ENCODE results near the gene KIAA0232. TPM values are rescaled to one million over a fixed set of nuclear protein-coding genes. Genes with fewer than 3 reads are reported as not detected.

KIAA0232 gene
- total and polyA plus RNA-seq, 9 of the 15 experiments (the other 6 are each of a cell fraction or from before 2014, with no cell fraction given) = 3.5 to 17.4 (median 13.0) TPM

DNA sequence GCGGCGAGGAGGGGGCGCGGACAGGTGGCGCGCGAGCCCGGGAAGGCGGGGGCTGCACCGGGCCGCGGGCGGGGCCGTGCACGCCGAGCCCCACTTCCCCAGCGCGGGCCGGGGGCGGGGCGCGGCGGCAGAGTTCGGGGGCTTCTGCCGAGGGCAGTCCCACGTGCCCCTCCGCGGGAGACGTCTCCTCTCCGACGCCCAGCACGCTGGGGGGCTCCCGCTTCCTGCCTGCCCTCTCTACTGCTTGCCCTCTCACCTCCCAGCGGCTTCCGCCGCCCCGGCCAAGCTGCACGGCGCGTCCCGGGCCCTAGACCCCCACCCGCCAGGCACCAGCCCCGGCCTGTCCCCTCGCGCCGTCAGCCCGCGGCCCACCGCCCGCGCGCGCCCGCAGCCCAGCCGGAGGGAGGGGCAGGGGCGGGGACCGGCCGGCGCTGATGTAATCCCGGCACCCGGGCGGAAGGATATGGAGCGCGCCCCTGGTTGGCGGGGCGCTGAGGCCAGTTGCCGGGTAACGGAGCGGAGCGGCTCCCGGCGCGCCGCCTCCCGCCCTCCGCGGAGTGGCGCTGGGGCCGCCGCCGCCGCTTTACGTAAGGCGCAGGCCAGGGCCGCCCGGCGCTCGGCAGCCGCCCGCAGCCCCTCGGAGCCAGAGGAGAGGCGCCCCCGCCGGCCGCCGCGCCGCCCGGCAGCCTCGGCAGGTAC, at the start of gene KIAA0232 (continued):
- TF ChIP-seq, protein P1, sequence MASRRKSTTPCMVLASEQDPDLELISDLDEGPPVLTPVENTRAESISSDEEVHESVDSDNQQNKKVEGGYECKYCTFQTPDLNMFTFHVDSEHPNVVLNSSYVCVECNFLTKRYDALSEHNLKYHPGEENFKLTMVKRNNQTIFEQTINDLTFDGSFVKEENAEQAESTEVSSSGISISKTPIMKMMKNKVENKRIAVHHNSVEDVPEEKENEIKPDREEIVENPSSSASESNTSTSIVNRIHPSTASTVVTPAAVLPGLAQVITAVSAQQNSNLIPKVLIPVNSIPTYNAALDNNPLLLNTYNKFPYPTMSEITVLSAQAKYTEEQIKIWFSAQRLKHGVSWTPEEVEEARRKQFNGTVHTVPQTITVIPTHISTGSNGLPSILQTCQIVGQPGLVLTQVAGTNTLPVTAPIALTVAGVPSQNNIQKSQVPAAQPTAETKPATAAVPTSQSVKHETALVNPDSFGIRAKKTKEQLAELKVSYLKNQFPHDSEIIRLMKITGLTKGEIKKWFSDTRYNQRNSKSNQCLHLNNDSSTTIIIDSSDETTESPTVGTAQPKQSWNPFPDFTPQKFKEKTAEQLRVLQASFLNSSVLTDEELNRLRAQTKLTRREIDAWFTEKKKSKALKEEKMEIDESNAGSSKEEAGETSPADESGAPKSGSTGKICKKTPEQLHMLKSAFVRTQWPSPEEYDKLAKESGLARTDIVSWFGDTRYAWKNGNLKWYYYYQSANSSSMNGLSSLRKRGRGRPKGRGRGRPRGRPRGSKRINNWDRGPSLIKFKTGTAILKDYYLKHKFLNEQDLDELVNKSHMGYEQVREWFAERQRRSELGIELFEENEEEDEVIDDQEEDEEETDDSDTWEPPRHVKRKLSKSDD (conservative IDR thresholded peaks at IDR 0.05; ENCODE audit: low read length) = no peak
- TF ChIP-seq ARID2 (IDR thresholded peaks at IDR 0.05) = no peak
- TF ChIP-seq SRSF7 (optimal IDR thresholded peaks at IDR 0.05; ENCODE audit: low read depth, low read length) = no peak
- TF ChIP-seq, protein P2, sequence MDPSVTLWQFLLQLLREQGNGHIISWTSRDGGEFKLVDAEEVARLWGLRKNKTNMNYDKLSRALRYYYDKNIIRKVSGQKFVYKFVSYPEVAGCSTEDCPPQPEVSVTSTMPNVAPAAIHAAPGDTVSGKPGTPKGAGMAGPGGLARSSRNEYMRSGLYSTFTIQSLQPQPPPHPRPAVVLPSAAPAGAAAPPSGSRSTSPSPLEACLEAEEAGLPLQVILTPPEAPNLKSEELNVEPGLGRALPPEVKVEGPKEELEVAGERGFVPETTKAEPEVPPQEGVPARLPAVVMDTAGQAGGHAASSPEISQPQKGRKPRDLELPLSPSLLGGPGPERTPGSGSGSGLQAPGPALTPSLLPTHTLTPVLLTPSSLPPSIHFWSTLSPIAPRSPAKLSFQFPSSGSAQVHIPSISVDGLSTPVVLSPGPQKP (CRISPR knock-in tag; IDR thresholded peaks at IDR 0.05) = no peak
- peak; percentile 68 for TF ChIP-seq KDM5B (IDR thresholded peaks at IDR 0.05; ENCODE audit: insufficient replicate concordance, low read depth, low read length)
- no peak; the same call in 1 of the 2 replicates for TF ChIP-seq DMBX1 (CRISPR knock-in tag; IDR thresholded peaks at IDR 0.05; ENCODE audit: borderline replicate concordance)
- TF ChIP-seq TARDBP (IDR thresholded peaks at IDR 0.05) = peak; percentile 19; the same call in 1 of the 2 replicates
- no peak for TF ChIP-seq ETV1 (tag; conservative IDR thresholded peaks at IDR 0.05; ENCODE audit: low read depth)
- TF ChIP-seq FOXJ3 (CRISPR knock-in tag; IDR thresholded peaks at IDR 0.05) = no peak
- TF ChIP-seq, protein P3, sequence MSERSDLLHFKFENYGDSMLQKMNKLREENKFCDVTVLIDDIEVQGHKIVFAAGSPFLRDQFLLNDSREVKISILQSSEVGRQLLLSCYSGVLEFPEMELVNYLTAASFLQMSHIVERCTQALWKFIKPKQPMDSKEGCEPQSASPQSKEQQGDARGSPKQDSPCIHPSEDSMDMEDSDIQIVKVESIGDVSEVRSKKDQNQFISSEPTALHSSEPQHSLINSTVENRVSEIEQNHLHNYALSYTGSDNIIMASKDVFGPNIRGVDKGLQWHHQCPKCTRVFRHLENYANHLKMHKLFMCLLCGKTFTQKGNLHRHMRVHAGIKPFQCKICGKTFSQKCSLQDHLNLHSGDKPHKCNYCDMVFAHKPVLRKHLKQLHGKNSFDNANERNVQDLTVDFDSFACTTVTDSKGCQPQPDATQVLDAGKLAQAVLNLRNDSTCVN (CRISPR knock-in tag; IDR thresholded peaks at IDR 0.05) = no peak
- TF ChIP-seq FOXK1 (CRISPR knock-in tag; IDR thresholded peaks at IDR 0.05; ENCODE audit: borderline replicate concordance) = no peak
- TF ChIP-seq GTF2F1 (IDR thresholded peaks at IDR 0.05; ENCODE audit: low read depth, low read length) = no peak
- TF ChIP-seq MCM7 (IDR thresholded peaks at IDR 0.05) = no peak
- no peak for TF ChIP-seq NFXL1 (CRISPR knock-in tag; IDR thresholded peaks at IDR 0.05)
- TF ChIP-seq ARID1B (IDR thresholded peaks at IDR 0.05) = no peak
- no peak for TF ChIP-seq ZNF184 (CRISPR knock-in tag; IDR thresholded peaks at IDR 0.05)
- peak; percentile 95 for TF ChIP-seq SMAD4 (CRISPR knock-in tag; conservative IDR thresholded peaks at IDR 0.05)
- no peak for TF ChIP-seq PHF20 (IDR thresholded peaks at IDR 0.05; ENCODE audit: partially characterized antibody)
- no peak for TF ChIP-seq NUFIP1 (IDR thresholded peaks at IDR 0.05; ENCODE audit: partially characterized antibody)
- no peak for TF ChIP-seq MAFG (tag; conservative IDR thresholded peaks at IDR 0.05)
- TF ChIP-seq, protein P4, sequence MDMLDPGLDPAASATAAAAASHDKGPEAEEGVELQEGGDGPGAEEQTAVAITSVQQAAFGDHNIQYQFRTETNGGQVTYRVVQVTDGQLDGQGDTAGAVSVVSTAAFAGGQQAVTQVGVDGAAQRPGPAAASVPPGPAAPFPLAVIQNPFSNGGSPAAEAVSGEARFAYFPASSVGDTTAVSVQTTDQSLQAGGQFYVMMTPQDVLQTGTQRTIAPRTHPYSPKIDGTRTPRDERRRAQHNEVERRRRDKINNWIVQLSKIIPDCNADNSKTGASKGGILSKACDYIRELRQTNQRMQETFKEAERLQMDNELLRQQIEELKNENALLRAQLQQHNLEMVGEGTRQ (CRISPR knock-in tag; IDR thresholded peaks at IDR 0.05) = no peak
- no peak for TF ChIP-seq PHB2 (IDR thresholded peaks at IDR 0.05; ENCODE audit: low read depth)
- TF ChIP-seq SETDB1 (IDR thresholded peaks at IDR 0.05; ENCODE audit: low read length) = no peak
- TF ChIP-seq BRD4 (IDR thresholded peaks at IDR 0.05) = no peak
- TF ChIP-seq SNIP1 (IDR thresholded peaks at IDR 0.05; ENCODE audit: low read depth) = no peak
- TF ChIP-seq PURB (CRISPR knock-in tag; IDR thresholded peaks at IDR 0.05; ENCODE audit: low read depth) = no peak

Measured in K562 (cell line).